Cardiac muscle cell (in vitro differentiated cells and primary cell): ENCODE data around the gene CYP2W1. TPM values are rescaled to one million over a fixed set of nuclear protein-coding genes. Genes with fewer than 3 reads are reported as not detected.
"Not testable (repeated sequence)": the region's sequence is repeated elsewhere in the genome, so short reads cannot be mapped to it uniquely, and the experiment has no call there.

Source experiments
- DNase-seq, 2 donors: peaks; one replicate each; pipeline versions ENCODE4 v3.0.0 to v3.0.0-alpha.2; 2010 to 2017; ENCODE audit warnings: low read depth in 1 of 2, low spot score in 1 of 2
- H3K27ac ChIP-seq: fragments of 200-600 bp; sonication (generic); 2 replicates; pipeline ENCODE4 v1.5.1; 2016
- H3K27me3 ChIP-seq: fragments of 200-600 bp; sonication (generic); 2 replicates; pipeline ENCODE4 v1.6.0; 2016; ENCODE audit warnings: control low read depth
- H3K36me3 ChIP-seq: fragments of 200-600 bp; sonication (generic); 2 replicates; pipeline ENCODE4 v1.5.1; 2016; ENCODE audit warnings: control low read depth
- H3K4me1 ChIP-seq: fragments of 200-600 bp; sonication (generic); 2 replicates; pipeline ENCODE4 v1.8.1; 2017; ENCODE audit warnings: low read depth, mild to moderate bottlenecking, mixed run types
- H3K4me3 ChIP-seq: fragments of 200-600 bp; sonication (generic); 2 replicates; pipeline ENCODE4 v1.5.1; 2016; ENCODE audit warnings: mild to moderate bottlenecking
- H3K9me3 ChIP-seq: fragments of 200-600 bp; sonication (generic); 2 replicates; pipeline ENCODE4 v1.5.1; 2017; ENCODE audit warnings: low read depth, mild to moderate bottlenecking, control low read depth
- CTCF ChIP-seq: IDR thresholded peaks from 2 replicates; pipeline ENCODE4 v1.5.1; 2012; ENCODE audit warnings: low read depth, mild to moderate bottlenecking, low read length
- polyA plus RNA-seq: library from polyadenylated mRNA; unstranded; fragments of >200 nt; fragmentation: Nextera tagmentation; extraction: Ambion mirVana; gene quantifications from 2 replicates; pipeline ENCODE4 v1.2.1, GENCODE V29; 2016
- total RNA-seq: library from RNA; depleted of rRNA; stranded (reverse); fragments of >200 nt; gene quantifications from 2 replicates; pipeline ENCODE4 v1.2.3, GENCODE V29; 2016

CYP2W1 gene
- total and polyA plus RNA-seq, 2 experiments from 2014 or later = 0.10 to 3.4 TPM

- Histone ChIP-seq H3K27ac (peak overlapping the region; percentile 80), H3K9me3 (no peaks in the 10 kb centered on the region), H3K36me3 (no peaks in the 10 kb centered on the region), H3K27me3 (peaks cover 7% of the 10 kb centered on the region), H3K4me1 (peaks cover 21% of the 10 kb centered on the region), H3K4me3 (no peak overlapping the region)
- TF ChIP-seq CTCF = no peak
- peak in 1 of 2 donors; percentile 34 for DNase-seq
Measured at GRCh38 chr7:960269-960871, 22.6 kb upstream of the CYP2W1 start.

GRCh38 chr7:960972-961371, 22.0 kb upstream of the CYP2W1 start:
- DNase-seq = peak in 1 of 2 donors; percentile 57
- not testable (repeated sequence) for H3K36me3 ChIP-seq, H3K4me3 ChIP-seq, H3K9me3 ChIP-seq, H3K27me3 ChIP-seq
- Histone ChIP-seq H3K4me1 (peaks cover 26% of the 10 kb centered on the region), H3K27ac (peak overlapping the region; percentile 80)

- Histone ChIP-seq H3K9me3 (no peaks in the 10 kb centered on the region), H3K36me3 (no peaks in the 10 kb centered on the region), H3K4me3 (no peak overlapping the region), H3K27ac (peak overlapping the region; percentile 80), H3K4me1 (peaks cover 26% of the 10 kb centered on the region), H3K27me3 (no peaks in the 10 kb centered on the region)
- no peak for TF ChIP-seq CTCF
- no peak for DNase-seq
Measured at GRCh38 chr7:961546-962400, 21.2 kb upstream of the CYP2W1 start.

- no peak for TF ChIP-seq CTCF
- no peaks in the 10 kb centered on the region for H3K27me3 ChIP-seq
Measured at GRCh38 chr7:962401-963081, 20.4 kb upstream of the CYP2W1 start.

GRCh38 chr7:963236-964078, 19.5 kb upstream of the CYP2W1 start:
- no peak for TF ChIP-seq CTCF
- Histone ChIP-seq H3K36me3 (peaks cover 4% of the 10 kb centered on the region), H3K27ac (peak overlapping the region; percentile 98), H3K4me1 (peaks cover 26% of the 10 kb centered on the region), H3K9me3 (no peaks in the 10 kb centered on the region), H3K27me3 (no peaks in the 10 kb centered on the region), H3K4me3 (no peak overlapping the region)
- no peak for DNase-seq

More at GRCh38 chr7:962401-963081, 20.4 kb upstream of the CYP2W1 start:
- no peak for DNase-seq
- H3K27ac ChIP-seq = no peak overlapping the region
- H3K4me3 ChIP-seq = no peak overlapping the region
- H3K36me3 ChIP-seq = no peaks in the 10 kb centered on the region
- H3K4me1 ChIP-seq = peaks cover 26% of the 10 kb centered on the region
- H3K9me3 ChIP-seq = no peaks in the 10 kb centered on the region
